LNCAP (cell line): ENCODE measurements around the gene TMEM40.

ENCODE experiments used
- CTCF ChIP-seq: fragments of 450-650 bp; IDR thresholded peaks from 2 replicates; pipeline ENCODE4 v1.5.1; 2017; ENCODE audit warnings: mild to moderate bottlenecking

The TMEM40 gene

GRCh38 chr3:12752102-12752501 lies 7.0 kb downstream of the TMEM40 start:
- TF ChIP-seq CTCF = no peak

GRCh38 chr3:12751571-12751970 lies 7.5 kb downstream of the TMEM40 start:
- TF ChIP-seq CTCF = no peak

- no peak for TF ChIP-seq CTCF
These were observed 8.4 kb downstream of the TMEM40 start for GRCh38 chr3:12750658-12751071.

- no peak for TF ChIP-seq CTCF
These were observed 8.8 kb downstream of the TMEM40 start for GRCh38 chr3:12750223-12750622.

GRCh38 chr3:12748477-12748876 lies 10.6 kb downstream of the TMEM40 start:
- TF ChIP-seq CTCF = no peak

GRCh38 chr3:12746419-12746818 lies 12.6 kb downstream of the TMEM40 start:
- no peak for TF ChIP-seq CTCF

- no peak for TF ChIP-seq CTCF
These were observed 14.7 kb downstream of the TMEM40 start for GRCh38 chr3:12744326-12744725.

GRCh38 chr3:12743583-12743982 lies 15.5 kb downstream of the TMEM40 start:
- no peak for TF ChIP-seq CTCF
